Measurements from ENCODE around the gene MFF. TPM values are rescaled to one million over a fixed set of nuclear protein-coding genes. Genes with fewer than 3 reads are reported as not detected.
"Not testable (repeated sequence)": the region's sequence is repeated elsewhere in the genome, so short reads cannot be mapped to it uniquely, and the experiment has no call there.

The MFF gene
- total and polyA plus RNA-seq, 7 donors = 63.8 to 143 (median 75.0) TPM

- no peak overlapping the region for H3K4me3 ChIP-seq
- intact Hi-C loops (cut with DNase I) = no loop called here
- TF ChIP-seq CTCF (IDR thresholded peaks at IDR 0.05) = no peak
- no peaks in the 10 kb centered on the region for H3K36me3 ChIP-seq (ENCODE audit: insufficient read depth in 1 of 2, low read depth in 1 of 2)
- ATAC-seq (no peak), DNase-seq (no peak)
- no peak overlapping the region for H3K27ac ChIP-seq
- no peaks in the 10 kb centered on the region for H3K4me1 ChIP-seq
- 23 to 35% (median 26%) methylated on average over 3 of the region's 3 CpGs for WGBS, 3 donors
- H3K9me3 ChIP-seq = no peaks in the 10 kb centered on the region
- H3K27me3 ChIP-seq (ENCODE audit: insufficient read depth in 3 of 3, low read length in 2 of 3) = peaks cover 0 to 19% (median 2%) of the 10 kb centered on the region in 3 donors
These were observed 58.6 kb downstream of the MFF start for GRCh38 chr2:227383686-227384085.

GRCh38 chr2:227386630-227387029 lies 61.6 kb downstream of the MFF start:
- no peaks in the 10 kb centered on the region for H3K4me1 ChIP-seq
- H3K4me3 ChIP-seq = no peak overlapping the region
- H3K36me3 ChIP-seq (ENCODE audit: insufficient read depth in 1 of 2, low read depth in 1 of 2) = no peaks in the 10 kb centered on the region
- 78 to 92% (median 89%) methylated on average over 6 of the region's 6 CpGs for WGBS, 3 donors
- DNase-seq (no peak), ATAC-seq (no peak)
- H3K27ac ChIP-seq = no peak overlapping the region
- no peaks in the 10 kb centered on the region for H3K9me3 ChIP-seq
- TF ChIP-seq CTCF (IDR thresholded peaks at IDR 0.05) = no peak
- H3K27me3 ChIP-seq (ENCODE audit: insufficient read depth in 3 of 3, low read length in 2 of 3) = peaks cover 0 to 19% (median 2%) of the 10 kb centered on the region in 3 donors
- intact Hi-C loops (cut with DNase I) = no loop called here

- not testable (repeated sequence) for H3K4me1 ChIP-seq
These were observed 62.5 kb downstream of the MFF start, which contains the start of gene SCYGR1 for GRCh38 chr2:227387583-227387982. Gene SCYGR1, minus strand, starts transcription at chr2:227387949. Its CDS starts 0 bp downstream, at chr2:227387949.

GRCh38 chr2:227388537-227389011 lies 63.5 kb downstream of the MFF start:
- Histone ChIP-seq H3K36me3 (ENCODE audit: insufficient read depth in 1 of 2, low read depth in 1 of 2) (no peaks in the 10 kb centered on the region), H3K4me1 (no peaks in the 10 kb centered on the region), H3K9me3 (no peaks in the 10 kb centered on the region), H3K27ac (no peak overlapping the region), H3K27me3 (ENCODE audit: insufficient read depth in 3 of 3, low read length in 2 of 3) (peaks cover 0 to 6% (median 2%) of the 10 kb centered on the region in 3 donors), H3K4me3 (no peak overlapping the region)
- intact Hi-C loops (cut with DNase I) = no loop called here
- TF ChIP-seq CTCF (IDR thresholded peaks at IDR 0.05) = no peak
- no peak for ATAC-seq
- no peak for DNase-seq
- 51 to 63% (median 54%) methylated on average over 7 of the region's 7 CpGs for WGBS, 3 donors

More at GRCh38 chr2:227387583-227387982, 62.5 kb downstream of the MFF start, which contains the start of gene SCYGR1:
- H3K4me3 ChIP-seq; H3K27ac ChIP-seq; DNase-seq; H3K9me3 ChIP-seq; H3K36me3 ChIP-seq (ENCODE audit: insufficient read depth in 1 of 2, low read depth in 1 of 2); ATAC-seq; intact Hi-C loops (cut with DNase I): not testable (repeated sequence)
- WGBS, 3 donors = 55 to 70% (median 57%) methylated on average over 7 of the region's 7 CpGs
- peaks cover 0 to 12% (median 2%) of the 10 kb centered on the region in 3 donors for H3K27me3 ChIP-seq (ENCODE audit: insufficient read depth in 3 of 3, low read length in 2 of 3)

- Histone ChIP-seq H3K9me3 (no peaks in the 10 kb centered on the region), H3K27me3 (ENCODE audit: insufficient read depth in 3 of 3, low read length in 2 of 3) (peaks cover 0 to 6% (median 0%) of the 10 kb centered on the region in 3 donors), H3K36me3 (ENCODE audit: insufficient read depth in 1 of 2, low read depth in 1 of 2) (no peaks in the 10 kb centered on the region), H3K4me3 (no peak overlapping the region), H3K4me1 (no peaks in the 10 kb centered on the region), H3K27ac (no peak overlapping the region)
- no peak for TF ChIP-seq CTCF (IDR thresholded peaks at IDR 0.05)
- 74 to 93% (median 89%) methylated on average over 3 of the region's 3 CpGs for WGBS, 3 donors
- DNase-seq = no peak
- intact Hi-C loops (cut with DNase I) = no loop called here
- ATAC-seq = no peak
These were observed 64.2 kb downstream of the MFF start for GRCh38 chr2:227389231-227389630.
